Parietal lobe (tissue), 1 donor: ENCODE measurements around the gene FOSL1. TPM values are rescaled to one million over a fixed set of nuclear protein-coding genes. Genes with fewer than 3 reads are reported as not detected.

ENCODE experiments used
- total RNA-seq: library from RNA; depleted of rRNA; stranded (reverse); fragments of >200 nt; gene quantifications from one replicate; pipeline ENCODE4 v1.2.3, GENCODE V29; 2014

The FOSL1 gene
- total RNA-seq = not detected

GRCh38 chr11:65900125-65900898 lies at the start of gene FOSL1:
TSS of gene FOSL1 (minus strand) at chr11:65900388. CDS start at chr11:65900339, 49 bp downstream.

GRCh38 chr11:65945430-65945911 lies 45.3 kb upstream of the FOSL1 start, which contains the start of gene TSGA10IP:
TSS of gene TSGA10IP (plus strand) at chr11:65945480. CDS start at chr11:65945676, 196 bp downstream.

GRCh38 chr11:65919141-65919572 lies 19.0 kb upstream of the FOSL1 start, which contains the start of gene DRAP1:
TSS of gene DRAP1 (plus strand) at chr11:65919426. CDS start at chr11:65919502, 76 bp downstream.

GRCh38 chr11:65918211-65919140 lies 18.3 kb upstream of the FOSL1 start, which contains the start of gene C11orf68:
TSS of gene C11orf68 (minus strand) at chr11:65919062. CDS start at chr11:65919031, 31 bp downstream.

GRCh38 chr11:65890324-65891218 lies 9.6 kb downstream of the FOSL1 start, which contains the start of gene CCDC85B:
TSS of gene CCDC85B (plus strand) at chr11:65890673. CDS start at chr11:65890784, 111 bp downstream.

GRCh38 chr11:65888163-65888814 lies 11.9 kb downstream of the FOSL1 start, which contains the start of gene FIBP:
TSS of gene FIBP (minus strand) at chr11:65888471. CDS start at chr11:65888418, 53 bp downstream.

GRCh38 chr11:65879617-65880016 lies 20.6 kb downstream of the FOSL1 start, which contains the start of gene CTSW:
TSS of gene CTSW (plus strand) at chr11:65879837. CDS start at chr11:65879855, 18 bp downstream.

GRCh38 chr11:65872586-65873317 lies 27.4 kb downstream of the FOSL1 start, which contains the start of gene EFEMP2:
TSS of gene EFEMP2 (minus strand) at chr11:65872800. CDS start at chr11:65872354, 446 bp downstream.

GRCh38 chr11:65860278-65861164 lies 39.7 kb downstream of the FOSL1 start, which contains the start of gene MUS81:
TSS of gene MUS81 (plus strand) at chr11:65860433. CDS start at chr11:65860754, 321 bp downstream.

GRCh38 chr11:65857853-65858680 lies 42.1 kb downstream of the FOSL1 start, which contains the start of gene CFL1:
TSS of gene CFL1 (minus strand) at chr11:65858180. CDS start at chr11:65858099, 81 bp downstream.

Other genes starting within 250 kb of the FOSL1 start
- 30.7 TPM for gene RELA, start 237.5 kb downstream of the FOSL1 start, total RNA-seq
- gene KAT5, start 188.1 kb downstream of the FOSL1 start, total RNA-seq = 46.0 TPM
- 17.2 TPM for gene RNASEH2C, start 179.6 kb downstream of the FOSL1 start, total RNA-seq
- 8.8 TPM for gene AP5B1, start 119.4 kb downstream of the FOSL1 start, total RNA-seq
- gene OVOL1, start 113.3 kb downstream of the FOSL1 start, total RNA-seq = not detected
- gene SNX32, start 66.4 kb downstream of the FOSL1 start, total RNA-seq = 20.7 TPM
- 647 TPM for gene CFL1, start 42.2 kb downstream of the FOSL1 start, total RNA-seq
- gene MUS81, start 40.0 kb downstream of the FOSL1 start, total RNA-seq = 70.4 TPM
- gene EFEMP2, start 27.6 kb downstream of the FOSL1 start, total RNA-seq = 18.8 TPM
- not detected for gene CTSW, start 20.6 kb downstream of the FOSL1 start, total RNA-seq
- gene FIBP, start 11.9 kb downstream of the FOSL1 start, total RNA-seq = 121 TPM
- gene CCDC85B, start 9.7 kb downstream of the FOSL1 start, total RNA-seq = 9.1 TPM
- gene C11orf68, start 18.7 kb upstream of the FOSL1 start, total RNA-seq = 11.6 TPM
- 61.7 TPM for gene DRAP1, start 19.0 kb upstream of the FOSL1 start, total RNA-seq
- not detected for gene TSGA10IP, start 45.1 kb upstream of the FOSL1 start, total RNA-seq
- gene SART1, start 61.3 kb upstream of the FOSL1 start, total RNA-seq = 41.9 TPM
- 33.5 TPM for gene EIF1AD, start 101.8 kb upstream of the FOSL1 start, total RNA-seq
- gene BANF1, start 102.1 kb upstream of the FOSL1 start, total RNA-seq = 16.9 TPM
- not detected for gene CST6, start 111.6 kb upstream of the FOSL1 start, total RNA-seq
- not detected for gene CATSPER1, start 126.1 kb upstream of the FOSL1 start, total RNA-seq
- gene GAL3ST3, start 148.8 kb upstream of the FOSL1 start, total RNA-seq = 17.2 TPM
- gene SF3B2, start 152.0 kb upstream of the FOSL1 start, total RNA-seq = 125 TPM
- 101 TPM for gene PACS1, start 169.9 kb upstream of the FOSL1 start, total RNA-seq